CD4-positive, alpha-beta T cell treated with Interferon gamma for 1 hour (primary cell): ENCODE data around the gene EMP1.

Experiments used
- DNase-seq: peaks from one replicate; pipeline ENCODE4 v3.0.0-alpha.2; 2020

The EMP1 gene

DNA sequence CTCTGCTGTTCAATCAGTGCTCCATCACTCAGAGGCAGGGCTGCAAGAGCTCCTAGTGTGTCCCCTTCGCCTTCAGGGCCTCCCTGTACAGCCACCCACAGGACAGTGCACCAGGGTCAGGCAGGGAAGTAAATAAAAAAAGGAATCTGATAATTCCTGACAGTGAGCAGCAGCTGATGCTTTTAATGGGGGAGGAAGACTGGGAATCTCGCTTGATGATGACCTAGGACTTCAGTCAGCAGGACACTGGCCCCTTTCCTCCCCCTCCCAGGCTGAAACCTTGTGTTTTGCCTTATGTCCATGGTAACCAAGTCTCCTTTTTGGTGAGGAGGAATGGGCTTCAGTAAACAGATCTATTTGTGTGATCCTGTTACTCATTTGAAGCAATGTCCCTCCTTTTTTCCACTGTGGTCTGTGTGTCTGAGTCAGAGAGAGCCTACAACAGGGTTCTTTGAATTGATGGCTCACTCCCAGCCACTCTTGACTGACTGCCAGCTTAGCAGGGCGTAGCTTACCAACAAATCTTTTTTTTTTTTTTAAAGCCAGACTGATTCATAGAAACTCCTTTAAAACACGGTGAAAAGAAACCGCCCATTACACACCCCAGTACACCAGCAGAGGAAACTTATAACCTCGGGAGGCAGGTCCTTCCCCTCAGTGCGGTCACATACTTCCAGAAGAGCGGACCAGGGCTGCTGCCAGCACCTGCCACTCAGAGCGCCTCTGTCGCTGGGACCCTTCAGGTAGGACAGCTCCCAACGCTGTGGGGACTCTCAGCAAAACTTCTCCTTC is at the start of gene EMP1:
Gene EMP1, plus strand, starts transcription at position 597 of the 792 bp plus-strand sequence. CDS start 14,785 bp downstream, outside the sequence.
- DNase-seq: peak; percentile 76

GRCh38 chr12:13147688-13148484 is 48.6 kb upstream of the EMP1 start:
- DNase-seq: no peak

DNA sequence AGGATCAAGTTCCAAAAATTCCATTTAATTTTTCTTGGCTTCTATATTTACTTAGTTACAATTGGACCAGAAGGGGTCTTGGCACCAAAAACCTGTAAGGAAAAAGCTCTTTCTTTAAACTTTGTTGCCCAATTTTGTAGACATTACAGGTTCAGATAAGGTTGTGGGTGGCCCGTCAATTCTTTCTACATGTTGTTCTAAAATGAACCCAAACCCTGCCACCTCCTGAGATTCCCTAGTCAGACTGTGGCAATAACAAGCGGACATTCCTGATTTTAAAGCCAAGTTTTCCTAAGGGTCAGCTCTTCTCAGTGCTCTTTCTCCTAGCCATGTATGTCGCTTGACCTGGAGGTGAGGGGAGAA is 48.1 kb upstream of the EMP1 start:
- no peak for DNase-seq

GRCh38 chr12:13149411-13149810 is 47.1 kb upstream of the EMP1 start:
- no peak for DNase-seq

- no peak for DNase-seq
These were observed 44.2 kb upstream of the EMP1 start for GRCh38 chr12:13152281-13152680.

DNA sequence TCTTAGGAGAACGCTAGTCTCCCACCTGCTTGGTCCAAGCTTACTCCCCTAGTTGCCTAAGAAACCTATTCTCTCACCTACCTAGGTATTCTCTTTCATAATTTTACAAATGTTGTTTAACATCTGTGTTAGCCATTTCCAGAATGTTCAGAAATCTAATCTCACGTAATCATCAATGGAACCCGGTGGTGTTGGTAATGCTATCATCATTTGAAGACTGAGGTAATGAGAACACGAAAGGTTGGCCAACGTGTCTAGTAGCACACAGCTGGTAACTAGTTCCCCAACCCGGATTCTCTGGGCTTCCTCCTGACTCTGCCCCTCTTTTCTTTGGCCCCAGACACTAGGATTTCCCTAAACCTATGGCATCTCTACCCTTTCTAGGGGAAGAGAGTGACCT is 43.8 kb upstream of the EMP1 start:
- no peak for DNase-seq

DNA sequence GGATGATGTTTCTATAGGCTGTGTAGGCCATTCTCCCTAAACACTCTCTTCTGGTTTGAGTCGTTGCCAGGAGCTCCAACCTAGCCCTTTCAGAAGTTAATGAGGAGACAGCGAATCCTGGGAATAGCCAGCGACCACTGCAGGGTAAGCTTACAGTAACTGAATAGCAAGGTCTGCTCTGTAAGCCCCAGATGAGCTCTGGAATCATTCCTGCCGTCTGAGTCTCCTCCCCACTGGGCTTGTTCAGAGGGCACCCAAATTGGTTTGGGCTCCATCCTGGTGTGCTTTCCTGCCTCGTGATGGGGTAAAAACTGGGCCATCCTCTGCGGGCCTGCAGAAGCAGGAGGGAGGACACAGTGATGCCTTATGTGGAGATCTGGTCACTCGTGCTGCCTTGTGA is 43.3 kb upstream of the EMP1 start:
- no peak for DNase-seq

- no peak for DNase-seq
These were observed 42.4 kb upstream of the EMP1 start for GRCh38 chr12:13154027-13154538.

DNA sequence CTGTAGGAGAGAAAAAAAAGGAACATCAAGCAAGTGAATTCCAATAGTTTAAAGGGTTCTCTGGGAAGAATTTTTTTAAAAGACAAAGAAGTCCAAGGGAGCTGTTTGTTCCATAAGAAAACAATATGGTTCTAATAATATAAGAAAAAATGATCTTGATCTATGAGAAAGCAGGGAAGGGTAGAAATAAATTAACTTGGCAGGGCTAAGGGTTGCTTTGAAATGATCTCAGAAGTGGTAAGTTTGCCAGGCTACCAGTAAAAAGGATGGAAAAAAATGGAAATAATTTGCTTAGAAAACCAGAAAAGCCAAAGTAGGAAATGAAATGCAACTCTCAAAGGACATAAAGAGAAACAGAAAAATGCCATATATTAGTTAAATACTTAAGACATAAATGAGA is 41.7 kb upstream of the EMP1 start:
- no peak for DNase-seq

DNA sequence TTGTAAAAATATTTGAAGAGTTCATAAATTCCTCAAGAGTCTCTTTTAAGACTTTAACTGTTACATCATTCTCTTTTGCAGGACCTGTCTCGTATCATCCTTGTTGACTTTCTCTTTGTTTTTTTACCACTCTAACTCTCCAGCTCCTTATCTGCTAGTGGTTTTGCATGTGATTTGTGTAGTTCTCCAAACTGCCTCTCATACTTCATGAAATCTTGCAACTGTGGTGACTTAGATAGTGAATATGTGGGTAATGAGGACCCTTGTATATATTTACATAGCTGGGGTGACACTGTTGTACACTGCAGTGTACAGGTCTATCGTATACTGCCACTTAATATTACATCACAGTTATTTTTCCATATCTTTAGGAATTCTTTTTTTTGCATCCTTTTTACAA is 40.2 kb upstream of the EMP1 start:
- DNase-seq: no peak

- no peak for DNase-seq
These were observed 35.4 kb upstream of the EMP1 start for GRCh38 chr12:13161172-13161571.

- DNase-seq: no peak
These were observed 33.6 kb upstream of the EMP1 start for GRCh38 chr12:13162904-13163303.

DNA sequence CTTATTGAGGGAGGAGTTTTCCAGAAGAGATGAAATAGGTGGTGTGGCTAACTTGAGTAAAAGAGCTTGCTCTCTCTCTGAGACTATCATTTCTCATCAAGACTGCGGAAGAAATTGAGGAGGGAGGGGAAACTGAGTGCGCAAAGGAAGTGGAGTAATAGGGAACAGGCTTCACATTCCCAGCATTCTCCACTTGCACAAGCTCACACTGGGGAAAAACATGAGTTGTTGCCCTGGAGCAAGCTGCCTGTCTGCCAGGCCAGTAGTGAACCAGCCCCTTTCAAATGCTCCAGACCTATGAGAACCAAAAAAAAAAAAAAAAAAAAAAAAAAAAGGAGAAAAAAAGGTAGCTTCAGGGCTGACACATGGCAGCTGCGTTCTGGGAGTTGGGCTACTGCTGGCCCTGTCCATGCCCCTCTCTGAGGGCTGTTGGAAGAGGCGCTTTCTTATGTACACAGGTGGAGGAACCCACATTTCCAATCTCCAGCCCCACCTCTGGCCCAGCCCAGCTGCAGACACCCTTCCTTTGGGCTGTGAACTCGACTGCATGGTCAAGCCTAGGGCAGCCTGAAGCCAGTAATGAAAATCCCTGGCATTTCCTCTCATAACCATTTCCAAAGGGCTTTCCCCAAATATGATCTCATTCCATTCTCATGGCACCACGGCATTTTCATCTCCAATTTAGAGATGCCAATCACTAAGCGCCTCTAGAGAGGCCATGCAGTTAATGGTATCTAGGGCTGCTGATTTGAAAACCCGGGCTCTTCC is 32.5 kb upstream of the EMP1 start:
- no peak for DNase-seq

DNA sequence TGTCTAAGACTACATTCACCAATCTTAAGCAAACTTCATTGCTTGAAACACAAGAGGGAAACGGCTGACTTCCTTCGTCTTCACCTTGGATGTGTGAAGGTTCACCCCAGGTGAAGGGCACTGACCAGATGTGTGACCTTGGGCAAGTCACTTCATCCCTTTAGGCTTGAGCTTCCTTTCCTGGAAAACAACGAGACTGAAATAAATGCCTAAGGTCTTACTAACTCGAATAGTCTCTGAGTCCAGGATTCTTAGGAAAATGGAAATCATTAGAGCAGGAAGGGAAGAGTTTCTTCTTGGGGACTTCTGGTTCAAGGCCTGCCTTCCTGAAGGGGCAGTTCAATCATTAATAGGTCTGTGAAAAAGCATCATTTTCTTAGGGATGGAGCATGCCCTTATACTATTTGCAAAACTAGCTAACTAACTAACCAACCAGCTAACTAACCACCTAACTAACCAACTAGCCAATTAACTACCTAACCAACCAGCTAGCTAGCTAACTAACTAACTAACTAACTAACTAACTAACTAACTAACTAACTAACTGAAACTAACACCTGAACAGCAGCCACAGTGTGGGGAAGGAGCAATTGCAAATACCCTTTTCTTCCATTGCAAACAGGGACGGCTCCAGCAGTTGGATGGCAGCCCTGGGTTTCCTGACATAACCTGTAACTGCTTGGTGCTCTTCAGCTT is 31.5 kb upstream of the EMP1 start:
- no peak for DNase-seq

DNA sequence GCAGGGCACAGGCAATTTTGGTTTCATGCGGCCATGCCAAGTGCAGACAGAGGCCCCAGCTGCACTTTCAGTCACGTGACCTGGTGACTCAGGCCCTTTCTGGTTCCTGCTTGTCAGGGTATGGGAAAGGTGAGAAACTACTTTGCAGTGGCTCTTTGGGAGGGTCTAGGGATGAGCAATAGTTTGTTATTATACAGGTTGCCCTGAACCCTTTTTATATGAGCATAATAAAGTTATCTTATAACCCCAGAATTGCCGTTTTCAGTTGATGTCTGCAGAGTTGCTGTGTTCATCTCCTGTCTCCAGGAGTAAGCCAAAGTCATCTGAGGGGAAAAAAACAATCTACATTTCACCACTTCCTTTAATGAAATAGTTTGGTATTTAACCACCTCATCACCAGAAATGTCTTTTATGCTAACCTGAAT is 30.9 kb upstream of the EMP1 start:
- peak; percentile 52 for DNase-seq

- no peak for DNase-seq
These were observed 29.3 kb upstream of the EMP1 start for GRCh38 chr12:13167226-13167625.

DNA sequence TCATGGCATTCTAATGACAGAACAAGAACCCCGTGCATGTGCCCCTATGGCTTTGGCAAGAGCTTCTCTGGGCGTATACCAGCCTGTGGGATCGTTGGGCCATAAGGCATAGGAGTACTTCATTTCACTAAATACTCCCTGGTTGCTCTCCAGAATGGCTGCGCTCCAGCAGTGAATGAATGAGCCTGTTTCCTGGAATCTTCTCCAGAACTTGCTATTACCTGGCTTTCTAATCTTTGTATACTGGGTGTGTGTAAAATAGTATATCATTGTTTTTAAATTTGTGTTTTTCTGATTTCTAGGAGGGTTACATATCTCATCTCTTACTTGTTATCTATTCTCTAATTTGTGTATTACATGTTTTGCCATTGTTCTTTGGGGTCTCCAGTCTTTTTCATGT is 28.6 kb upstream of the EMP1 start:
- no peak for DNase-seq

GRCh38 chr12:13169272-13169671 is 27.3 kb upstream of the EMP1 start:
- DNase-seq: no peak

DNA sequence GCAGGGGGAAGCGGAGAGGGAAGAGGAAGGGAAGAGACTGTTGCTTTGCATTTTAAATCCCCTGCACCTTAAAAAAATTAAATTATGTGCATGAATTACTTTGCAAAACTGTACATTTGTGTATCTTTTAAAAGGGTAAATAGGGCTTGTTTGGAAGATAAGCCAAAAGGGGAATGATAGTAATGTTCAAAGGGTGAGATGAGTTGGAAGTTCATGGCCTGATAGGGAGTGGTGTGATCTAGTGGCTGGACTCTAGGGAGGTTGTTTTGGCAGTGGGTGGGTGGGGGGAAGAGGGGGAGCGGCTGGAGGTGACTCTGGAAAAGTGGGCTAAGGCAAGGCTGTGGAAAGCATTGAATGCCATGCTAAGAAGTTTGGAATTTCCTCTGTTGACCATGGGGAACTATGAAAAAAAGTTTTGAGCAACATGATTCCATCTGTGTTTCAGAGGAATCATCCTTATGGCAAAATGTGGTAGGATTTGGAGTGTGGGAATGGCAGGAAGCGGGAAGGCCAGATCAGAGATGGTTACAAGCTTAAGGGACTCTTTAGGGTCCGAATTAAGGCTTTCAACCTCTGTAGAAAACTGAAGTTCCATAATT is 25.5 kb upstream of the EMP1 start:
- no peak for DNase-seq

- no peak for DNase-seq
These were observed 24.3 kb upstream of the EMP1 start for GRCh38 chr12:13171921-13172859.
